ENCODE data around the gene HTATSF1.
A peak's percentile ranks its signal among the peaks of the same experiment; 100 is the strongest.

Gene HTATSF1

GRCh38 chrX:136497556-136498052, at the start of gene HTATSF1:
TSS of gene HTATSF1 (plus strand) at chrX:136497592. CDS start at chrX:136497685, 93 bp downstream.
- no peak for DNase-seq

- no peak for DNase-seq
Observed at GRCh38 chrX:136447968-136448367, 49.4 kb upstream of the HTATSF1 start.

GRCh38 chrX:136450050-136450830, 47.2 kb upstream of the HTATSF1 start:
- DNase-seq = peak; percentile 11

GRCh38 chrX:136452614-136453013, 44.8 kb upstream of the HTATSF1 start:
- no peak for DNase-seq

GRCh38 chrX:136453114-136453513, 44.3 kb upstream of the HTATSF1 start:
- DNase-seq = no peak

GRCh38 chrX:136453771-136454170, 43.6 kb upstream of the HTATSF1 start:
- DNase-seq = no peak

- no peak for DNase-seq
Observed at GRCh38 chrX:136456133-136456532, 41.3 kb upstream of the HTATSF1 start.

- DNase-seq = no peak
Observed at GRCh38 chrX:136457303-136457917, 40.0 kb upstream of the HTATSF1 start.

GRCh38 chrX:136464589-136464988, 32.8 kb upstream of the HTATSF1 start:
- DNase-seq = no peak

- DNase-seq = no peak
Observed at GRCh38 chrX:136467303-136467702, 30.1 kb upstream of the HTATSF1 start.

GRCh38 chrX:136468391-136469103, 28.8 kb upstream of the HTATSF1 start:
- no peak for DNase-seq

- no peak for DNase-seq
Observed at GRCh38 chrX:136473663-136474062, 23.7 kb upstream of the HTATSF1 start.

GRCh38 chrX:136475236-136475635, 22.2 kb upstream of the HTATSF1 start:
- DNase-seq = peak; percentile 6

- DNase-seq = no peak
Observed at GRCh38 chrX:136476501-136476900, 20.9 kb upstream of the HTATSF1 start.

GRCh38 chrX:136477026-136477425, 20.4 kb upstream of the HTATSF1 start:
- no peak for DNase-seq

- DNase-seq = no peak
Observed at GRCh38 chrX:136480383-136480782, 17.0 kb upstream of the HTATSF1 start.

- DNase-seq = no peak
Observed at GRCh38 chrX:136487647-136488046, 9.7 kb upstream of the HTATSF1 start, which contains the start of gene BRS3. TSS of gene BRS3 (plus strand) at chrX:136487947. CDS start at chrX:136488115, 168 bp downstream.

- no peak for DNase-seq
Observed at GRCh38 chrX:136488706-136489105, 8.7 kb upstream of the HTATSF1 start.

GRCh38 chrX:136491832-136492231, 5.6 kb upstream of the HTATSF1 start:
- DNase-seq = no peak

- DNase-seq = no peak
Observed at GRCh38 chrX:136493011-136493410, 4.4 kb upstream of the HTATSF1 start.

GRCh38 chrX:136495043-136495442, 2.3 kb upstream of the HTATSF1 start:
- no peak for DNase-seq

- DNase-seq = no peak
Observed at GRCh38 chrX:136496186-136496763, 1.1 kb upstream of the HTATSF1 start.
